IMR-90 (cell line): Measurements from ENCODE around the gene TMEM92. TPM values are rescaled to one million over a fixed set of nuclear protein-coding genes. Genes with fewer than 3 reads are reported as not detected.

Experiments used
- ATAC-seq: fragments of 200-7000 bp; cut with Tn5 transposase; 2 replicates; pipeline ENCODE4 v1.9.1; 2020; ENCODE audit warnings: low read depth, mild to moderate bottlenecking, moderate library complexity
- BruUV-seq: library from RNA; stranded (reverse); fragments of 400-500 nt; replicated peaks from 2 replicates; lab custom pipeline; 2021; lab: Mats Ljungman, UMichigan
- CTCF ChIA-PET: fragments of 300-600 bp; formaldehyde crosslinking; extraction: SDS; loops from one replicate; lab custom pipeline; 2021; ENCODE audit warnings: antibody characterized with exemption; lab: Yijun Ruan, JAX
- POLR2A ChIA-PET: fragments of 300-600 bp; sonication (Branson Sonifier 250); formaldehyde crosslinking; loops from one replicate; lab custom pipeline; 2022; ENCODE audit warnings: antibody characterized with exemption; ENCODE audit not compliant: unreplicated experiment; lab: Charles Lee
- DNase-seq: peaks from one replicate; pipeline ENCODE4 v3.0.0; 2013
- H2AFZ ChIP-seq: replicated peaks from 2 replicates; pipeline ENCODE3; 2013; ENCODE audit warnings: low read length, mild to moderate bottlenecking; ENCODE audit not compliant: poor library complexity
- H2AK5ac ChIP-seq: 2 replicates; pipeline ENCODE4 v1.6.1; 2013; ENCODE audit warnings: low read depth, low read length, inconsistent platforms
- H2AK9ac ChIP-seq: replicated peaks from 2 replicates; pipeline ENCODE3; 2013; ENCODE audit warnings: mild to moderate bottlenecking, low read depth, low read length, moderate library complexity; ENCODE audit not compliant: poor library complexity
- H2BK120ac ChIP-seq: 2 replicates; pipeline ENCODE4 v1.6.1; 2013; ENCODE audit warnings: low read depth, low read length, inconsistent platforms
- H2BK15ac ChIP-seq: 3 replicates; pipeline ENCODE4 v1.6.1; 2013; ENCODE audit warnings: low read depth, low read length, inconsistent platforms
- H2BK20ac ChIP-seq: 2 replicates; pipeline ENCODE4 v1.6.1; 2013; ENCODE audit warnings: low read depth, mild to moderate bottlenecking, inconsistent platforms, low read length, moderate library complexity
- H2BK5ac ChIP-seq: 2 replicates; pipeline ENCODE4 v1.6.1; 2013; ENCODE audit warnings: mild to moderate bottlenecking, low read depth, low read length, inconsistent platforms; ENCODE audit not compliant: poor library complexity, severe bottlenecking
- H3K14ac ChIP-seq: replicated peaks from 2 replicates; pipeline ENCODE4 v1.6.1; 2013; ENCODE audit warnings: low read depth, low read length, inconsistent platforms
- H3K18ac ChIP-seq: 2 replicates; pipeline ENCODE4 v1.6.1; 2013; ENCODE audit warnings: low read depth, low read length, control low read depth
- H3K23ac ChIP-seq: 2 replicates; pipeline ENCODE4 v1.6.1; 2013; ENCODE audit warnings: low read depth, low read length, inconsistent platforms
- H3K27ac ChIP-seq: 2 replicates; pipeline ENCODE4 v1.5.1; 2013; ENCODE audit warnings: mild to moderate bottlenecking, control low read depth, low read length; ENCODE audit not compliant: insufficient read depth
- H3K27me3 ChIP-seq: 2 replicates; pipeline ENCODE4 v1.6.1; 2013; ENCODE audit warnings: low read length; ENCODE audit not compliant: control insufficient read depth, insufficient read depth
- H3K36me3 ChIP-seq: 2 replicates; pipeline ENCODE4 v1.6.1; 2013; ENCODE audit warnings: low read length, mixed read lengths; ENCODE audit not compliant: control insufficient read depth, insufficient read depth
- H3K4ac ChIP-seq: 2 replicates; pipeline ENCODE4 v1.6.1; 2013; ENCODE audit warnings: low read depth, low read length, inconsistent platforms
- H3K4me1 ChIP-seq: 2 replicates; pipeline ENCODE4 v1.6.1; 2013; ENCODE audit warnings: low read length, mixed read lengths; ENCODE audit not compliant: control insufficient read depth, insufficient read depth
- H3K4me2 ChIP-seq: 2 replicates; pipeline ENCODE4 v1.6.1; 2013; ENCODE audit warnings: low read depth, mild to moderate bottlenecking, control low read depth, low read length, moderate library complexity
- H3K4me3 ChIP-seq: 2 replicates; pipeline ENCODE4 v1.5.1; 2013; ENCODE audit warnings: low read depth, mild to moderate bottlenecking, control low read depth, low read length, moderate library complexity; ENCODE audit not compliant: insufficient read depth
- H3K56ac ChIP-seq: 2 replicates; pipeline ENCODE4 v1.6.1; 2013; ENCODE audit warnings: low read length, inconsistent platforms; ENCODE audit not compliant: insufficient read depth; ENCODE audit errors: extremely low read depth
- H3K79me1 ChIP-seq, 2 experiments: 2 replicates each; pipeline ENCODE4 v1.6.1; 2013; ENCODE audit warnings: low read length in 2 of 2, inconsistent platforms in 1 of 2, low read depth in 1 of 2
- H3K9ac ChIP-seq: 2 replicates; pipeline ENCODE4 v1.6.1; 2013; ENCODE audit warnings: low read depth, low read length, control low read depth
- H3K9me1 ChIP-seq: 2 replicates; pipeline ENCODE4 v1.6.1; 2013; ENCODE audit warnings: low read length, inconsistent platforms; ENCODE audit not compliant: insufficient read depth
- H3K9me3 ChIP-seq: 2 replicates; pipeline ENCODE4 v1.6.1; 2013; ENCODE audit warnings: low read length; ENCODE audit not compliant: control insufficient read depth, insufficient read depth
- H4K20me1 ChIP-seq: 2 replicates; pipeline ENCODE4 v1.6.1; 2013; ENCODE audit warnings: low read length, inconsistent platforms; ENCODE audit not compliant: insufficient read depth
- H4K5ac ChIP-seq: 2 replicates; pipeline ENCODE4 v1.6.1; 2013; ENCODE audit warnings: mild to moderate bottlenecking, low read depth, low read length, control low read depth
- H4K8ac ChIP-seq, 2 experiments: 2 replicates each; pipeline ENCODE4 v1.6.1; 2013; ENCODE audit warnings: low read depth in 2 of 2, low read length in 2 of 2, control low read depth in 1 of 2, inconsistent platforms in 1 of 2
- H4K91ac ChIP-seq: 2 replicates; pipeline ENCODE4 v1.6.1; 2013; ENCODE audit warnings: low read depth, low read length, inconsistent platforms; ENCODE audit not compliant: insufficient read depth
- MXI1 ChIP-seq: IDR thresholded peaks from 2 replicates; pipeline ENCODE4 v1.6.1; 2012; ENCODE audit warnings: low read depth, mild to moderate bottlenecking, low read length, moderate library complexity, borderline replicate concordance
- RFX5 ChIP-seq: IDR thresholded peaks from 2 replicates; pipeline ENCODE4 v1.8.0; 2012; ENCODE audit warnings: low read depth, mild to moderate bottlenecking, low read length, moderate library complexity
- SMC3 ChIP-seq: fragments of 150-350 bp; IDR thresholded peaks from 2 replicates; pipeline ENCODE4 v1.6.1; 2016; ENCODE audit warnings: low read depth, mild to moderate bottlenecking, antibody characterized with exemption, low read length, moderate library complexity
- WGBS, 2 experiments: methylation state at CpG; one replicate each; pipeline versions ENCODE4 v1.1.5 to v1.1.7; 2013; ENCODE audit warnings: missing lambda C conversion rate in 2 of 2; ENCODE audit not compliant: insufficient read length in 1 of 2; ENCODE audit errors: extremely low coverage in 2 of 2; 5-methylcytosine and 5-hydroxymethylcytosine counted together
- dilution Hi-C: fragments of 300-500 bp; cut with HindIII; formaldehyde crosslinking; loops from one replicate; pipeline ENCODE4 v1.14.3; 2018; ENCODE audit warnings: low sequenced_read_pairs; ENCODE audit not compliant: unreplicated experiment
- in situ Hi-C: fragments of 300-500 bp; cut with MboI; formaldehyde crosslinking; loops from 3 replicates; pipeline ENCODE4 v1.14.3; 2019; ENCODE audit warnings: low sequenced_read_pairs, inconsistent platforms, mixed read lengths
- intact Hi-C: fragments of 100-400 bp; cut with micrococcal nuclease; formaldehyde crosslinking; loops from 2 replicates; pipeline ENCODE4 v1.10.0; 2022
- polyA plus RNA-seq, 3 experiments: library from polyadenylated mRNA; depleted of rRNA; stranded (reverse); fragments of >200 nt; gene quantifications; 2 replicates each; pipeline ENCODE4 v1.2.3, GENCODE V29; 2012; ENCODE audit warnings: low replicate concordance in 1 of 3
- total RNA-seq: library from RNA; depleted of rRNA; stranded (reverse); fragments of >200 nt; gene quantifications from 2 replicates; pipeline ENCODE4 v1.2.3, GENCODE V29; 2012

The TMEM92 gene
- total and polyA plus RNA-seq, 2 of the 4 experiments (the other 2 are of a cell fraction): 0.18 to 1.7 TPM

DNA sequence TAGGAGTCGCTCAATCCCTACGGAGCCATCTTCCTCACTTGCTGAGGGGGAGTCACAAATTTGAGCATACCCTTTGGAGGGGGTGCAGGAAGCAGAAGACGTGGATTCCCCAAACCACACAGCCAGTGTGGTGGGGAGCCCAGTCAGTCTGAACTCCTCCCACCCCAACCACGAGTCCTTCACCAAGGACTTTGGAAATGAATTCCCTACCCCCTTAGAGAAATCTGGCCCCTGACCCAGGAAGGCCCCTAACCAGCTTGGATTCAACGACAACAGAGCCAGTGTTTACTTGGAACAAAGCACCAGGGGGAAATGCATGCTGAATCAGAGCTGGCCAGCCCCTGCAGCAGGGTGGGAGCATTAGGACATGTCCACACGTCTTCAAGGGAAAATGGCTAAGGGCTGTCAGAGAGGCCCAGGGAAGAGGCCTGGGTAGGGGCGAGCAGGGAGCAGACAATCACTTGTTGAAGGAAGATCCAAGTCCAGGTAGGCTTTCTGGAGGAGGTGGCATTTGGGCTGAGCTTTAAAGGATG is 5.5 kb upstream of the TMEM92 start:
- H3K4me2 ChIP-seq: peak overlapping the region; percentile 53
- intact Hi-C loops (no loop called here), in situ Hi-C loops (no loop called here), dilution Hi-C loops (no loop called here)
- ATAC-seq: no peak
- no peaks in the 10 kb centered on the region for H3K36me3 ChIP-seq
- peak overlapping the region; percentile 91 for H2BK5ac ChIP-seq
- WGBS, 2 experiments: 25% methylated on average over 3 of the region's 7 CpGs; no CpG with 5 or more reads in 1 of the 2 experiments
- peak; percentile 51 for DNase-seq
- peak overlapping the region; percentile 88 for H3K27ac ChIP-seq
- H3K4me1 ChIP-seq: peaks cover 80% of the 10 kb centered on the region
- TF ChIP-seq RFX5 (no peak), SMC3 (peak; percentile 13; the same call in 1 of the 2 replicates), MXI1 (0 out of 2 replicates have a peak, but pooled peaks have one; percentile 35)
- H3K23ac ChIP-seq: peak overlapping the region; percentile 88
- peak overlapping the region; percentile 99 for H2BK120ac ChIP-seq
- peak overlapping the region; percentile 97 for H2BK20ac ChIP-seq
- no peaks in the 10 kb centered on the region for H4K20me1 ChIP-seq
- H3K79me1 ChIP-seq: peaks cover 23 to 91% of the 10 kb centered on the region in 2 experiments
- peaks cover 52% of the 10 kb centered on the region for H3K9me1 ChIP-seq
- peak overlapping the region; percentile 100; the same call in 2 of the 3 replicates for H2BK15ac ChIP-seq
- no peak overlapping the region for H3K4me3 ChIP-seq
- peak overlapping the region; percentile 92 for H3K18ac ChIP-seq
- POLR2A ChIA-PET: interaction anchor here (0.9 to 6.5 kb wide), 6 partner anchors 47 to 88 kb away, joined by 4 to 149 read pairs (median 16); partner anchors contain the start of gene COL1A1
- peak overlapping the region; percentile 89 for H2AK9ac ChIP-seq
- peak overlapping the region; percentile 23 to 87; a peak in 3 of 4 replicates for H4K8ac ChIP-seq
- H2AK5ac ChIP-seq: peak overlapping the region; percentile 99
- H2AFZ ChIP-seq: peak overlapping the region; percentile 69
- H3K14ac ChIP-seq: peak overlapping the region; percentile 77
- H3K56ac ChIP-seq: peak overlapping the region; percentile 68; the same call in 1 of the 2 replicates
- H4K91ac ChIP-seq: peak overlapping the region; percentile 97
- CTCF ChIA-PET: interaction anchor here (1.5 to 2.4 kb wide), 2 partner anchors 50 to 90 kb away, joined by 3 to 10 read pairs; no protein-coding TSS in a partner anchor
- no TSS peak for BruUV-seq
- no peaks in the 10 kb centered on the region for H3K27me3 ChIP-seq
- H3K9me3 ChIP-seq: no peaks in the 10 kb centered on the region
- peak overlapping the region; percentile 98 for H3K4ac ChIP-seq
- H3K9ac ChIP-seq: peak overlapping the region; percentile 66
- H4K5ac ChIP-seq: peak overlapping the region; percentile 86
